ENCODE measurements around the gene BRPF3.

The BRPF3 gene

DNA sequence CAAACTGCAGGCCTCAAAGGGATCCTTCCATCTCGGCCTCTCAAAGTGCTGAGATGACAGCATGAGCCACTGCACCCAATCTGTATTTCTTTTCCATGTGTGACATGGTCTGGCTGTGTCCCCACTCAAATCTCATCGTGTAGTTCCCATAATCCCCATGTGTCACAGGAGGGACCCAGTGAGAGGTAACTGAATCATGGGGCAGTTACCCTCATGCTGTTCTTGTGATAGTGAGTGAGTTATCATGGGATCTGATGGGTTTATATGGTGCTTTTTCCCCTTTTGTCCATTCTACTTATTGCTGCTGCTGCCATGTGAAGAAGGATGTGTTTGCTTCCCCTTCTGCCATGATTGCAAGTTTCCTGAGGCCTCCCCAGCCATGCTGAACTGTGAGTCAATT, 10.3 kb upstream of the BRPF3 start:
- Mint-ChIP-seq H3K27me3 (ENCODE audit: low read depth) (peaks cover 3% of the 10 kb centered on the region), H3K4me1 (ENCODE audit: low read depth) (no peaks in the 10 kb centered on the region), H3K27ac (no peak overlapping the region), H3K36me3 (ENCODE audit: low read depth) (peaks cover 8% of the 10 kb centered on the region), H3K4me3 (no peak overlapping the region), H3K9me3 (peaks cover 6% of the 10 kb centered on the region)

DNA sequence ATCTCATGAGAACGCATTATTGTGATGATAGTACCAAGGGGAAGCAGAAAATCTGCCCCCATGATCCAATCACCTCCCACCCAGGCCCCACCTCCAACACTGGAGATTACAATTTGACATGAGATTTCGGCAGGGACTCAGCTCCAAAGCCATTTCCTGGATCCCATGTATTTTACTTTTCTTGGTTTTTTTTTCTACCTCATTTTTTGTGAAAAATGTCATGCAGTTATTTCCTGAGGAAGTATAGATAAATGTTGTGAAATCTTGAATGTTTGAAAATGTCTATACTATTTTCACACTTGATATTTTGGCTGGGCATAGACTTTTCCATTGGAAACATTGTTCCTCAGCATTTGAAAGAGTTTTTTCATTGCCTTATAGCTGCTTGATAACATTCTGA, 9.1 kb upstream of the BRPF3 start:
- H3K4me3 Mint-ChIP-seq = no peak overlapping the region
- H3K27ac Mint-ChIP-seq = no peak overlapping the region
- H3K9me3 Mint-ChIP-seq = peaks cover 4% of the 10 kb centered on the region
- H3K4me1 Mint-ChIP-seq (ENCODE audit: low read depth) = no peaks in the 10 kb centered on the region
- peaks cover 12% of the 10 kb centered on the region for H3K27me3 Mint-ChIP-seq (ENCODE audit: low read depth)
- H3K36me3 Mint-ChIP-seq (ENCODE audit: low read depth) = peaks cover 8% of the 10 kb centered on the region

GRCh38 chr6:36195471-36196112, 952 bp upstream of the BRPF3 start:
- peak overlapping the region; percentile 70 for H3K27ac Mint-ChIP-seq
- H3K4me1 Mint-ChIP-seq (ENCODE audit: low read depth) = peaks cover 15% of the 10 kb centered on the region
- H3K27me3 Mint-ChIP-seq (ENCODE audit: low read depth) = peaks cover 11% of the 10 kb centered on the region
- H3K4me3 Mint-ChIP-seq = peak overlapping the region; percentile 79
- H3K36me3 Mint-ChIP-seq (ENCODE audit: low read depth) = peaks cover 11% of the 10 kb centered on the region
- H3K9me3 Mint-ChIP-seq = peaks cover 3% of the 10 kb centered on the region

GRCh38 chr6:36196880-36197548, 470 bp downstream of the BRPF3 start:
- peak overlapping the region; percentile 90 for H3K27ac Mint-ChIP-seq
- peaks cover 20% of the 10 kb centered on the region for H3K36me3 Mint-ChIP-seq (ENCODE audit: low read depth)
- peak overlapping the region; percentile 89 for H3K4me3 Mint-ChIP-seq
- peaks cover 3% of the 10 kb centered on the region for H3K9me3 Mint-ChIP-seq
- peaks cover 24% of the 10 kb centered on the region for H3K4me1 Mint-ChIP-seq (ENCODE audit: low read depth)
- H3K27me3 Mint-ChIP-seq (ENCODE audit: low read depth) = peaks cover 5% of the 10 kb centered on the region

DNA sequence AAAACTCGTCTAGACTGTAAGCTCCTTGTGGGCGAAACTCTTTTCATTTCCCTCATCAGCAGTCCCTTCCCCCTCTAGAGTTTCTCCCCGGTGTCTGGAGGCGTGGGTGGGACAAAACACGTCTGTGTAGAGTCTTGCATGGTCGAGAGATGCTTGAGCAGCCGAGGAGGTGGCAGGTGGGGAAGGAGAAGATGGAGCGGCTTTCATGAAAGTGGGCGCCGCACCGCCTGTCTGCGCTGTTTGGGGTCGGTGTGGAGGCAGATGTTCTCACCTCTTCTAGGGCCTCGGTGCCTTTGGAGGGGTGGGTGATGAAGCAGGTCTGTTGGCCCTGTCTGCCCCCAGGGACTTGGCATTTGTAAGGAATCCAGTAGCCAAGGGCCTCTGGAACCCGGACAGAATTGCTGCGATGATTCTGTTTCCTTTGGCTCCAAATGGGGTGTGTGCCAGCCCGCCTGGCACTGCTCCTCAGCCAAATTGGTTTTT, 1.2 kb downstream of the BRPF3 start:
- Mint-ChIP-seq H3K4me1 (ENCODE audit: low read depth) (peaks cover 31% of the 10 kb centered on the region), H3K27me3 (ENCODE audit: low read depth) (no peaks in the 10 kb centered on the region), H3K36me3 (ENCODE audit: low read depth) (peaks cover 28% of the 10 kb centered on the region), H3K9me3 (peaks cover 3% of the 10 kb centered on the region), H3K27ac (peak overlapping the region; percentile 90), H3K4me3 (peak overlapping the region; percentile 89)

GRCh38 chr6:36198986-36199385, 2.4 kb downstream of the BRPF3 start:
- no peak overlapping the region for H3K27ac Mint-ChIP-seq
- no peak overlapping the region for H3K4me3 Mint-ChIP-seq
- H3K4me1 Mint-ChIP-seq (ENCODE audit: low read depth) = peaks cover 40% of the 10 kb centered on the region
- peaks cover 37% of the 10 kb centered on the region for H3K36me3 Mint-ChIP-seq (ENCODE audit: low read depth)
- peaks cover 3% of the 10 kb centered on the region for H3K9me3 Mint-ChIP-seq
- no peaks in the 10 kb centered on the region for H3K27me3 Mint-ChIP-seq (ENCODE audit: low read depth)

GRCh38 chr6:36200154-36200891, 3.8 kb downstream of the BRPF3 start:
- H3K27me3 Mint-ChIP-seq (ENCODE audit: low read depth) = peaks cover 2% of the 10 kb centered on the region

DNA sequence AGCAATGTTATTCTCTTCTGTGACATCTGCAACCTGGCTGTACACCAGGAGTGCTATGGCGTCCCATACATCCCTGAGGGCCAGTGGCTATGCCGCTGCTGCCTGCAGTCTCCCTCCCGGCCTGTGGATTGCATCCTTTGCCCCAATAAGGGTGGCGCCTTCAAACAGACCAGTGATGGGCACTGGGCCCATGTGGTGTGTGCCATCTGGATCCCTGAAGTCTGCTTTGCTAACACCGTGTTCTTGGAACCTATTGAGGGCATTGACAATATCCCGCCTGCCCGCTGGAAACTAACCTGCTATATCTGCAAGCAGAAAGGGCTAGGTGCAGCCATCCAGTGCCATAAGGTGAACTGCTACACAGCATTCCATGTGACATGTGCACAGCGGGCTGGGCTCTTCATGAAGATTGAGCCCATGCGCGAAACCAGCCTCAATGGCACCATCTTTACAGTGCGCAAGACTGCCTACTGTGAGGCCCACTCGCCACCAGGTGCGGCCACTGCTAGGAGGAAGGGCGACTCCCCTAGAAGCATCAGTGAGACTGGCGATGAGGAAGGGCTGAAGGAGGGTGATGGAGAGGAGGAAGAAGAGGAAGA, 4.6 kb downstream of the BRPF3 start:
- H3K9me3 Mint-ChIP-seq = peaks cover 3% of the 10 kb centered on the region
- peaks cover 50% of the 10 kb centered on the region for H3K36me3 Mint-ChIP-seq (ENCODE audit: low read depth)
- peaks cover 4% of the 10 kb centered on the region for H3K27me3 Mint-ChIP-seq (ENCODE audit: low read depth)
- peaks cover 47% of the 10 kb centered on the region for H3K4me1 Mint-ChIP-seq (ENCODE audit: low read depth)
- peak overlapping the region; percentile 53 for H3K27ac Mint-ChIP-seq
- peak overlapping the region; percentile 5 for H3K4me3 Mint-ChIP-seq

More at GRCh38 chr6:36200154-36200891, 3.8 kb downstream of the BRPF3 start:
- Mint-ChIP-seq H3K9me3 (peaks cover 3% of the 10 kb centered on the region), H3K4me3 (no peak overlapping the region), H3K4me1 (ENCODE audit: low read depth) (peaks cover 47% of the 10 kb centered on the region), H3K36me3 (ENCODE audit: low read depth) (peaks cover 42% of the 10 kb centered on the region), H3K27ac (no peak overlapping the region)

GRCh38 chr6:36201612-36202011, 5.1 kb downstream of the BRPF3 start:
- peaks cover 47% of the 10 kb centered on the region for H3K4me1 Mint-ChIP-seq (ENCODE audit: low read depth)
- no peak overlapping the region for H3K27ac Mint-ChIP-seq
- peak overlapping the region; percentile 5 for H3K4me3 Mint-ChIP-seq
- H3K27me3 Mint-ChIP-seq (ENCODE audit: low read depth) = peaks cover 4% of the 10 kb centered on the region
- H3K9me3 Mint-ChIP-seq = peaks cover 3% of the 10 kb centered on the region
- H3K36me3 Mint-ChIP-seq (ENCODE audit: low read depth) = peaks cover 55% of the 10 kb centered on the region

DNA sequence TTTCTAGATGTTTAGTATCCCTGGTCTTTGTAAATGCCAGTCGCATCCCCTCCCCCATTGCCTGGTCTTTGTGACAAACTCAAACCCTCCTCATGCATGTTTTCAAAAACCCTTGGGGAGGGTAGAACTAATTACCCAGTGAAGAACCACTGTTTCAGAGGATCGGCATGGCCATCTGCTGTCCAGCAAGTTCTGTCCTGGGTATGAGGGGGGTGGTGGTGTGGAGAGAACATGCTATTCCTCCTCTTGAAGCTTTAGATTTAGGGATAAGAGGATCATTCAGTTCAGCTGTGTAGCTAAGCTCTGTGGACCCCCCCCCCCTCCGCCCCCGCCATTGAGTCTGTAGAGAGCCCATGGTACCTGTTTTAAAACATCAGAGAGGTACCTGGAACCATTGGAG, 5.6 kb downstream of the BRPF3 start:
- Mint-ChIP-seq H3K4me3 (no peak overlapping the region), H3K36me3 (ENCODE audit: low read depth) (peaks cover 60% of the 10 kb centered on the region), H3K4me1 (ENCODE audit: low read depth) (peaks cover 47% of the 10 kb centered on the region), H3K27ac (no peak overlapping the region), H3K9me3 (peaks cover 3% of the 10 kb centered on the region), H3K27me3 (ENCODE audit: low read depth) (peaks cover 4% of the 10 kb centered on the region)

DNA sequence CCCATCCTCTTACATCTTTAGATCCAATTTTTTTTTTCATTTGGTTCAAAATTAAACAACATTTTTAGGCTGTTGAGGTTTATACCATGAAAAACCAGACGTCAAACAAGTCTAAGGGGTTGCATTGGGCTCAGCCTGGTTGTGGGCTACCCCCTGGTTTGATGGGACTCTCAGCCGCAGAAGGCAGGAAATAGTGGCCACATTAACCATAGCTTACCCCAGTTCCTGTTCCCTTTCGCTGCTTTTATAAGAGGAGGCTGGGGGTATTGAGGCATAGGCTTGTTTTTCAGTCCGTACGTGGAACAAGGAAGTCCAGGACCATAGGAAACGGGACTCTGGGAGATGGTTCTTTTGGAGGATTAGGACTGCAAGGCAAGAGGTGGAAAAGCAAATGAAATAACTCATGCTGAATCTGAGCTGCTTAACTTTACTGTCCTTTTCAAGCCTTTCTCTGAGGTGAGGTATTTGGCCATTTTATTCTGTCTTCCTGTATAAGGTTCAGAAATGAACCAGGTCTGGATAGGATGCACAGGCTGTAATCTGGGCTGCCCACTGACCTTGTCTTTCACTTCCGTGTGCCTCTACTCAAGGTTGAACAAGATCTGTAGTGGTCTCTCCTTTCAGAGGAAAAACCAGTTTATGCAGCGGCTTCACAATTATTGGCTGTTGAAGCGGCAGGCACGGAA, 7.7 kb downstream of the BRPF3 start:
- Mint-ChIP-seq H3K9me3 (peaks cover 3% of the 10 kb centered on the region), H3K27me3 (ENCODE audit: low read depth) (peaks cover 4% of the 10 kb centered on the region), H3K4me1 (ENCODE audit: low read depth) (peaks cover 42% of the 10 kb centered on the region), H3K4me3 (peak overlapping the region; percentile 64), H3K36me3 (ENCODE audit: low read depth) (peaks cover 68% of the 10 kb centered on the region), H3K27ac (no peak overlapping the region)

DNA sequence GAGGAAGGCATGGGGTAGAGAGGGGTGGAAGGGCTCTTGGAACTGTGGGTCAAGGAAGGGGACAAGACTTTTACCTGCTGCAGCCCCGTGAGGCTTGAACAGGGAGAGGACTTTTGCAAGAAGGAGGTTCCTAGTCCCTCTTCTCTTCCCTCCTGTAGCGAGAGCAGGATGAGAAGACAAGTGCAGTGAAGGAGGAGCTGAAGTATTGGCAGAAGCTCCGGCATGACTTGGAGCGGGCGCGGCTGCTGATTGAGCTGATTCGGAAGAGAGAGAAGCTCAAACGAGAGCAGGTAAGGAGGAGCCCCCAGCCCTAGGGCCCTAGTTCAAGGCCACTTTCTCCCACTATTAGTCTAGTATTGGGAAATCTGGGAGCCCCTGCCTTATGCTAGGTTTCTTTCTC, 10.6 kb downstream of the BRPF3 start:
- Mint-ChIP-seq H3K9me3 (no peaks in the 10 kb centered on the region), H3K27ac (no peak overlapping the region), H3K4me1 (ENCODE audit: low read depth) (peaks cover 29% of the 10 kb centered on the region), H3K36me3 (ENCODE audit: low read depth) (peaks cover 69% of the 10 kb centered on the region), H3K4me3 (no peak overlapping the region), H3K27me3 (ENCODE audit: low read depth) (peaks cover 4% of the 10 kb centered on the region)

GRCh38 chr6:36209606-36210005, 13.1 kb downstream of the BRPF3 start:
- peaks cover 4% of the 10 kb centered on the region for H3K27me3 Mint-ChIP-seq (ENCODE audit: low read depth)
- H3K36me3 Mint-ChIP-seq (ENCODE audit: low read depth) = peaks cover 67% of the 10 kb centered on the region
- peaks cover 7% of the 10 kb centered on the region for H3K4me1 Mint-ChIP-seq (ENCODE audit: low read depth)
- H3K27ac Mint-ChIP-seq = no peak overlapping the region
- no peak overlapping the region for H3K4me3 Mint-ChIP-seq
- no peaks in the 10 kb centered on the region for H3K9me3 Mint-ChIP-seq

GRCh38 chr6:36210182-36210581, 13.6 kb downstream of the BRPF3 start:
- peaks cover 4% of the 10 kb centered on the region for H3K27me3 Mint-ChIP-seq (ENCODE audit: low read depth)
- no peaks in the 10 kb centered on the region for H3K9me3 Mint-ChIP-seq
- no peak overlapping the region for H3K27ac Mint-ChIP-seq
- H3K36me3 Mint-ChIP-seq (ENCODE audit: low read depth) = peaks cover 68% of the 10 kb centered on the region
- no peak overlapping the region for H3K4me3 Mint-ChIP-seq
- peaks cover 4% of the 10 kb centered on the region for H3K4me1 Mint-ChIP-seq (ENCODE audit: low read depth)

Measured in T-helper 1 cell treated with Interleukin-12 subunit alpha and Interleukin-12 subunit beta and Interleukin-4 antibody, amounts not matched to agents 30 μg/mL and 1 μg/mL, for 36 hours (primary cell).